ENCODE results near the gene LHFPL5.
A peak's percentile ranks its signal among the peaks of the same experiment; 100 is the strongest.

LHFPL5 gene

GRCh38 chr6:35804996-35805736, at the start of gene LHFPL5:
LHFPL5 (plus strand) TSS chr6:35805352; CDS start chr6:35805671, 319 bp downstream.
- peak in 6 of 10 donors; percentile 35 to 93 (median 45) for DNase-seq
- intact Hi-C loops (cut with DNase I): no loop called here

GRCh38 chr6:35757456-35758123, 47.6 kb upstream of the LHFPL5 start:
- intact Hi-C loops (cut with DNase I): no loop called here
- DNase-seq: peak in 1 of 10 donors; percentile 75

- no peak for DNase-seq
- intact Hi-C loops (cut with DNase I): no loop called here
These were observed 45.7 kb upstream of the LHFPL5 start for GRCh38 chr6:35759426-35759825.

- intact Hi-C loops (cut with DNase I): no loop called here
- DNase-seq: no peak
These were observed 39.4 kb upstream of the LHFPL5 start for GRCh38 chr6:35765739-35766138.

GRCh38 chr6:35769211-35769610, 35.9 kb upstream of the LHFPL5 start:
- intact Hi-C loops (cut with DNase I): no loop called here
- no peak for DNase-seq

GRCh38 chr6:35771343-35771627, 33.9 kb upstream of the LHFPL5 start:
- intact Hi-C loops (cut with DNase I): no loop called here

GRCh38 chr6:35774116-35774794, 30.9 kb upstream of the LHFPL5 start:
- peak in 1 of 10 donors; percentile 30 for DNase-seq
- intact Hi-C loops (cut with DNase I): no loop called here

More at GRCh38 chr6:35771343-35771627, 33.9 kb upstream of the LHFPL5 start:
- peak in 1 of 10 donors; percentile 16 for DNase-seq

- intact Hi-C loops (cut with DNase I): no loop called here
- DNase-seq: peak in 1 of 10 donors; percentile 8
These were observed 30.1 kb upstream of the LHFPL5 start for GRCh38 chr6:35775031-35775430.

GRCh38 chr6:35776364-35777215, 28.6 kb upstream of the LHFPL5 start, which contains the start of gene CLPSL2:
CLPSL2 (plus strand) TSS chr6:35776598; CDS start chr6:35776619, 21 bp downstream.
- peak in 1 of 10 donors; percentile 80 for DNase-seq
- intact Hi-C loops (cut with DNase I): no loop called here

- intact Hi-C loops (cut with DNase I): no loop called here
- peak in 1 of 10 donors; percentile 40 for DNase-seq
These were observed 27.6 kb upstream of the LHFPL5 start for GRCh38 chr6:35777356-35778102.

GRCh38 chr6:35778437-35778836, 26.7 kb upstream of the LHFPL5 start:
- peak in 1 of 10 donors; percentile 49 for DNase-seq
- intact Hi-C loops (cut with DNase I): no loop called here

- DNase-seq: no peak
- intact Hi-C loops (cut with DNase I): no loop called here
These were observed 24.4 kb upstream of the LHFPL5 start, which contains the start of gene CLPSL1 for GRCh38 chr6:35780719-35781118. CLPSL1 (plus strand) TSS chr6:35781019; CDS start chr6:35781111, 92 bp downstream.

- peak in 1 of 10 donors; percentile 4 for DNase-seq
These were observed 23.9 kb upstream of the LHFPL5 start for GRCh38 chr6:35781290-35781689.

GRCh38 chr6:35782424-35782823, 22.7 kb upstream of the LHFPL5 start:
- no peak for DNase-seq
- intact Hi-C loops (cut with DNase I): no loop called here

More at GRCh38 chr6:35781290-35781689, 23.9 kb upstream of the LHFPL5 start:
- intact Hi-C loops (cut with DNase I): no loop called here

GRCh38 chr6:35784200-35784599, 21.0 kb upstream of the LHFPL5 start:
- intact Hi-C loops (cut with DNase I): no loop called here
- DNase-seq: no peak

- DNase-seq: no peak
- intact Hi-C loops (cut with DNase I): no loop called here
These were observed 18.9 kb upstream of the LHFPL5 start for GRCh38 chr6:35786272-35786671.

GRCh38 chr6:35786810-35787209, 18.3 kb upstream of the LHFPL5 start:
- intact Hi-C loops (cut with DNase I): loop anchor here (1.0 kb wide), 1 partner anchor 11 kb away; no protein-coding TSS in a partner anchor
- peak in 2 of 10 donors; percentile 82 to 90 for DNase-seq

GRCh38 chr6:35787266-35788218, 17.6 kb upstream of the LHFPL5 start:
- intact Hi-C loops (cut with DNase I): loop anchor here (1.0 kb wide), 1 partner anchor 11 kb away; no protein-coding TSS in a partner anchor
- no peak for DNase-seq

All from posterior cingulate gyrus (tissue), 11 donors.